Neural progenitor cell (in vitro differentiated cells): ENCODE results near the gene TOP2A. TPM values are rescaled to one million over a fixed set of nuclear protein-coding genes. Genes with fewer than 3 reads are reported as not detected.

Source experiments
- DNase-seq: peaks from one replicate; pipeline ENCODE4 v3.0.0-alpha.2; 2016; ENCODE audit warnings: low spot score
- H2AFZ ChIP-seq: fragments of 200-600 bp; sonication (generic); replicated peaks from 2 replicates; pipeline ENCODE4 v1.6.1; 2016; ENCODE audit warnings: antibody characterized with exemption
- H3F3A ChIP-seq: fragments of 200-600 bp; sonication (generic); 2 replicates; pipeline ENCODE4 v1.6.1; 2016; ENCODE audit warnings: antibody characterized with exemption, low read depth
- H3K27ac ChIP-seq: fragments of 200-600 bp; sonication (generic); 2 replicates; pipeline ENCODE4 v1.5.1; 2016; ENCODE audit warnings: mild to moderate bottlenecking
- H3K27me3 ChIP-seq: fragments of 200-600 bp; sonication (generic); 2 replicates; pipeline ENCODE4 v1.6.1; 2016; ENCODE audit warnings: mild to moderate bottlenecking, moderate library complexity
- H3K36me3 ChIP-seq: fragments of 200-600 bp; sonication (generic); 2 replicates; pipeline ENCODE4 v1.5.1; 2016
- H3K4me1 ChIP-seq: fragments of 200-600 bp; sonication (generic); 2 replicates; pipeline ENCODE4 v1.6.1; 2016; ENCODE audit warnings: mixed run types
- H3K4me2 ChIP-seq: fragments of 200-600 bp; sonication (generic); 2 replicates; pipeline ENCODE4 v1.6.1; 2016
- H3K4me3 ChIP-seq: fragments of 200-600 bp; sonication (generic); 2 replicates; pipeline ENCODE4 v1.5.1; 2016
- H3K79me2 ChIP-seq: fragments of 200-600 bp; sonication (generic); 2 replicates; pipeline ENCODE4 v1.6.1; 2016; ENCODE audit warnings: low read depth
- H3K9ac ChIP-seq: fragments of 200-600 bp; sonication (generic); 2 replicates; pipeline ENCODE4 v1.6.1; 2016
- H3K9me3 ChIP-seq: fragments of 200-600 bp; sonication (generic); 2 replicates; pipeline ENCODE4 v1.5.1; 2016; ENCODE audit warnings: low read depth
- H4K20me1 ChIP-seq: fragments of 200-600 bp; sonication (generic); 2 replicates; pipeline ENCODE4 v1.6.1; 2016; ENCODE audit warnings: low read depth
- H3K27ac Mint-ChIP-seq: 3 replicates; pipeline ENCODE4 v1.8.0; 2021; ENCODE audit warnings: mixed read lengths
- H3K27me3 Mint-ChIP-seq: 2 replicates; pipeline ENCODE4 v1.8.0; 2022; ENCODE audit warnings: low read depth, mild to moderate bottlenecking, inconsistent platforms, moderate library complexity, mixed read lengths; ENCODE audit not compliant: insufficient read depth
- H3K36me3 Mint-ChIP-seq: 3 replicates; pipeline ENCODE4 v1.8.0; 2021; ENCODE audit warnings: mixed read lengths
- H3K4me1 Mint-ChIP-seq: 3 replicates; pipeline ENCODE4 v1.8.0; 2021; ENCODE audit warnings: mixed read lengths
- H3K4me3 Mint-ChIP-seq: 3 replicates; pipeline ENCODE4 v1.8.0; 2021; ENCODE audit warnings: mild to moderate bottlenecking, moderate library complexity, mixed read lengths
- H3K9me3 Mint-ChIP-seq: 3 replicates; pipeline ENCODE4 v1.8.0; 2020; ENCODE audit warnings: mixed read lengths
- EZH2 ChIP-seq: fragments of 200-600 bp; sonication (generic); IDR thresholded peaks from 2 replicates; pipeline ENCODE4 v1.6.1; 2017; ENCODE audit warnings: antibody characterized with exemption, mild to moderate bottlenecking, moderate library complexity
- EZH2phosphoT487 ChIP-seq: fragments of 200-600 bp; sonication (generic); IDR thresholded peaks from 2 replicates; pipeline ENCODE4 v1.6.1; 2017; ENCODE audit warnings: antibody characterized with exemption
- total RNA-seq: library from RNA; depleted of rRNA; stranded (reverse); fragments of >200 nt; gene quantifications from 2 replicates; pipeline ENCODE4 v1.2.3, GENCODE V29; 2015; ENCODE audit warnings: low replicate concordance
- TF ChIP-seq, protein P1 (sequence below): fragments of 200-600 bp; sonication (generic); IDR thresholded peaks from 2 replicates; pipeline ENCODE4 v1.5.1; 2017; ENCODE audit warnings: antibody characterized with exemption, mild to moderate bottlenecking

The TOP2A gene
- total RNA-seq, 1 donor from 2014 or later = 968 TPM

DNA sequence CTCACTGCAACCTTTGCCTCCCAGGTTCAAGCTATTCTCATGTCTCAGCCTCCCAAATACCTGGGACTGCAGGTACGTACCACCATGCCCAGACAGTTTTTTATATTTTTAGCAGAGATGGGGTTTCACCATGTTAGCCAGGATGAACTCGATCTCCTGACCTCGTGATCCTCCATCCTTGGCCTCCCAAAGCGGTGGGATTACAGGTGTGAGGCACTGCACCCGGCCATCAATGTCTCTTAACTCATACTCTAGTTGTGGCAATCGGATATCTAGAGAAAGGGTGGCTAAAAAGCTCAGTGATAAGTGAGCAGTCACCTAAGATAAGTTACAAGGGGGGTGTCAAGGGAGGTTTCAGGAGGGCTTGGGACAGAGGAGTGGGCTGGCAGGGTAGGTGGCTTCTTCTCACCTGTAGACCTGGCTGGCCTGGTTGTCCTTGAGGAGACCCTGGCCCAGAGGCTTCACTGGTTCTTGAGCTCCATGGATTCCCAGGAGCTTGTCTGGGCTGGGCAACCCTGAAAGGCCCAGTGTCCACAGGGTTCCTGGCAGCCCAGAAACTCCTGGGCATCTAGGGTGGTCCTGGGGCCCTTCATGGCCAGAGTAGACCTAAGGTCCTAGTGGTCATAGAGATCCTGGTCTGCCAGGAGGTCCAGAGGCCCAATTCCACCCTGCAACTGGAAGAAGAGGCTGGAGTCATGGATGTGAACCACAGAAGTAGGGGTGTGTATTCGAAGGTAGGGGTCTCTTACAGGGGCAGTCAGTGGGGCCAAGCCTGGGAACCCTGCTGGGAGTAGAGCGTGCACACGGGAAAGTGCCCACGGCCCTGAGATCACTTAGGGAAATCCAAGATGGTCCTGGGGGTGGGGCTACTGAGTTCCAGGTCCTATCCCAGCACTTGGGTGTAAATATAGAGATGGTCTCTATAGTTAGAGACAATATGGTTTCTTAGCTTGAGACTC lies 12.9 kb upstream of the TOP2A start:
- no peaks in the 10 kb centered on the region for H3K36me3 ChIP-seq

DNA sequence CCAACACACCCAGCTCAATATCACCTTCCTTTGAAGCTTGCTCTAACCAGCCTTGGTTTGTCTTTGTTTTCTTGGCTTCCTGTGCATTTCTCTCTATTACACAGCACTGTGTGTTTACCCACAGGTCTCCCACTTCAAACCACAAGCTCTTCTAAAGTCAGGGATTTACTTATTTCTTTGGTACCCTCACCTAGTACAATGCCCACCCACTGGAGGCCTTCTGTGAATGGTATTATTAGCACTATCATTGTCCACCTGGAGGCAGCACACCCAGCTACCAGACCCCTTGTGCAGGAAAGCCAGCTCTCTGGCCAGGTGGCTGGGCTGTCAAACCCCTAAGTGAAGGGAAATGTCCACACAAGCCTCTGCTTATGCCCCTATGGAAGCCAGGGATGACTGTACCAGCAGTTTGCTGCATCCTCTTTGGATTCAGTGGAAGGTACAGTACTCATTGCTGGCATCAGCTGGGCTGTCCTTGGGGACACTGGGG lies 9.4 kb upstream of the TOP2A start:
- Histone ChIP-seq H4K20me1 (no peaks in the 10 kb centered on the region), H3K27ac (no peak overlapping the region), H3K79me2 (no peaks in the 10 kb centered on the region), H3K9me3 (no peaks in the 10 kb centered on the region), H3K4me3 (no peak overlapping the region), H3K27me3 (no peaks in the 10 kb centered on the region), H3K9ac (no peak overlapping the region), H2AFZ (no peak overlapping the region), H3K4me2 (no peak overlapping the region), H3F3A (peaks cover 12% of the 10 kb centered on the region), H3K36me3 (no peaks in the 10 kb centered on the region), H3K4me1 (peaks cover 13% of the 10 kb centered on the region)
- TF ChIP-seq EZH2phosphoT487 (no peak), EZH2 (no peak)
- TF ChIP-seq, protein P1, sequence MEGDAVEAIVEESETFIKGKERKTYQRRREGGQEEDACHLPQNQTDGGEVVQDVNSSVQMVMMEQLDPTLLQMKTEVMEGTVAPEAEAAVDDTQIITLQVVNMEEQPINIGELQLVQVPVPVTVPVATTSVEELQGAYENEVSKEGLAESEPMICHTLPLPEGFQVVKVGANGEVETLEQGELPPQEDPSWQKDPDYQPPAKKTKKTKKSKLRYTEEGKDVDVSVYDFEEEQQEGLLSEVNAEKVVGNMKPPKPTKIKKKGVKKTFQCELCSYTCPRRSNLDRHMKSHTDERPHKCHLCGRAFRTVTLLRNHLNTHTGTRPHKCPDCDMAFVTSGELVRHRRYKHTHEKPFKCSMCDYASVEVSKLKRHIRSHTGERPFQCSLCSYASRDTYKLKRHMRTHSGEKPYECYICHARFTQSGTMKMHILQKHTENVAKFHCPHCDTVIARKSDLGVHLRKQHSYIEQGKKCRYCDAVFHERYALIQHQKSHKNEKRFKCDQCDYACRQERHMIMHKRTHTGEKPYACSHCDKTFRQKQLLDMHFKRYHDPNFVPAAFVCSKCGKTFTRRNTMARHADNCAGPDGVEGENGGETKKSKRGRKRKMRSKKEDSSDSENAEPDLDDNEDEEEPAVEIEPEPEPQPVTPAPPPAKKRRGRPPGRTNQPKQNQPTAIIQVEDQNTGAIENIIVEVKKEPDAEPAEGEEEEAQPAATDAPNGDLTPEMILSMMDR = no peak
- Mint-ChIP-seq H3K27me3 (peaks cover 5% of the 10 kb centered on the region), H3K4me3 (no peak overlapping the region), H3K4me1 (peaks cover 17% of the 10 kb centered on the region), H3K36me3 (no peaks in the 10 kb centered on the region), H3K9me3 (peaks cover 10% of the 10 kb centered on the region), H3K27ac (no peak overlapping the region)
- DNase-seq = no peak

More for the DNA sequence above, 12.9 kb upstream of the TOP2A start:
- Histone ChIP-seq H4K20me1 (no peaks in the 10 kb centered on the region), H3K4me1 (peaks cover 7% of the 10 kb centered on the region), H3K4me3 (no peak overlapping the region), H3F3A (no peaks in the 10 kb centered on the region), H3K27ac (no peak overlapping the region), H3K9me3 (no peaks in the 10 kb centered on the region), H3K9ac (no peak overlapping the region), H2AFZ (no peak overlapping the region), H3K27me3 (no peaks in the 10 kb centered on the region), H3K79me2 (no peaks in the 10 kb centered on the region), H3K4me2 (no peak overlapping the region)
- Mint-ChIP-seq H3K36me3 (no peaks in the 10 kb centered on the region), H3K4me1 (peaks cover 19% of the 10 kb centered on the region), H3K4me3 (no peak overlapping the region), H3K9me3 (peaks cover 10% of the 10 kb centered on the region), H3K27me3 (peaks cover 5% of the 10 kb centered on the region), H3K27ac (no peak overlapping the region)
- no peak for TF ChIP-seq EZH2
- TF ChIP-seq, protein P1 = no peak
- no peak for TF ChIP-seq EZH2phosphoT487
- DNase-seq = no peak

DNA sequence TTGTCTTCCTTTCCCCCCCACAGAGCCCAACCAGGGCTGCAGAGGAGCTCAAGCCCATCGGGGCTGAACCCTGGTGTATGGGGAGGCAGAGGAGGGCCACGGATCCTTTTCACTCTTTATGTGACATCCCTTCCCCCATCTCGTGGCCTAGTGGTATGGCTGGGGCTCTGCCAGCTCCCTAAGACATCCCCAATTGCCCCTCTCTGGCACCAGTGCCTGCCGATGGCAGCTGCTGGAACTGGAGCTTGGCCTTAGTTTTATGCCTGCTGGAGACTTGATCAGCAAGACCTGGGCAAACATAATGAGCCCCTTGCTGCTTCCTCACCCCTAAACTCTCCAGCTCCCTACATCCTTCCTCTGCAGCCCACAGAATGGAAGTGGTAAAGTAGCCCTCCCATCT lies 8.0 kb upstream of the TOP2A start:
- H3K27me3 Mint-ChIP-seq = peaks cover 3% of the 10 kb centered on the region
- no peak for DNase-seq
- H4K20me1 ChIP-seq = no peaks in the 10 kb centered on the region
- H3K36me3 ChIP-seq = no peaks in the 10 kb centered on the region
- H3K36me3 Mint-ChIP-seq = no peaks in the 10 kb centered on the region
- H3K27ac ChIP-seq = no peak overlapping the region
- no peaks in the 10 kb centered on the region for H3K9me3 ChIP-seq
- H3K27ac Mint-ChIP-seq = peak overlapping the region; percentile 50
- no peak overlapping the region for H3K9ac ChIP-seq
- H3K4me3 Mint-ChIP-seq = no peak overlapping the region
- no peak overlapping the region for H3K4me2 ChIP-seq
- TF ChIP-seq EZH2 (no peak), EZH2phosphoT487 (no peak)
- TF ChIP-seq, protein P1 = no peak
- H3K4me1 Mint-ChIP-seq = peaks cover 17% of the 10 kb centered on the region
- H3F3A ChIP-seq = peaks cover 12% of the 10 kb centered on the region
- peaks cover 13% of the 10 kb centered on the region for H3K4me1 ChIP-seq
- H3K27me3 ChIP-seq = no peaks in the 10 kb centered on the region
- H3K79me2 ChIP-seq = no peaks in the 10 kb centered on the region
- H2AFZ ChIP-seq = peak overlapping the region; percentile 69
- peaks cover 10% of the 10 kb centered on the region for H3K9me3 Mint-ChIP-seq
- no peak overlapping the region for H3K4me3 ChIP-seq
